KMS-11 (cell line): ENCODE data around the gene RAB31.

Source experiments
- H2AFZ ChIP-seq: fragments of 200-600 bp; sonication (generic); 2 replicates; pipeline ENCODE4 v1.6.1; 2016; ENCODE audit warnings: antibody characterized with exemption, mixed run types, low read depth
- H3K27ac ChIP-seq: fragments of 200-600 bp; sonication (generic); 2 replicates; pipeline ENCODE4 v1.6.1; 2016; ENCODE audit warnings: mild to moderate bottlenecking, mixed run types
- H3K27me3 ChIP-seq: fragments of 200-600 bp; sonication (generic); 2 replicates; pipeline ENCODE4 v1.6.1; 2017; ENCODE audit warnings: mild to moderate bottlenecking, low read depth, mixed run types, moderate library complexity; ENCODE audit not compliant: insufficient read depth
- H3K36me3 ChIP-seq: fragments of 200-600 bp; sonication (generic); 2 replicates; pipeline ENCODE4 v1.6.1; 2017; ENCODE audit warnings: mild to moderate bottlenecking, mixed run types; ENCODE audit not compliant: insufficient read depth
- H3K4me1 ChIP-seq: fragments of 200-600 bp; sonication (generic); 2 replicates; pipeline ENCODE4 v1.6.1; 2016; ENCODE audit warnings: mild to moderate bottlenecking, low read depth, mixed run types; ENCODE audit not compliant: poor library complexity, severe bottlenecking
- H3K4me2 ChIP-seq: fragments of 200-600 bp; sonication (generic); 2 replicates; pipeline ENCODE4 v1.7.0; 2016; ENCODE audit warnings: mild to moderate bottlenecking, mixed run types
- H3K4me3 ChIP-seq: fragments of 200-600 bp; sonication (generic); IDR thresholded peaks from 2 replicates; pipeline ENCODE4 v1.6.1; 2017; ENCODE audit warnings: low read depth, low read length, mixed read lengths; ENCODE audit not compliant: insufficient read depth
- H3K79me2 ChIP-seq: fragments of 200-600 bp; sonication (generic); 2 replicates; pipeline ENCODE4 v1.6.1; 2016; ENCODE audit warnings: low read depth, mixed run types; ENCODE audit not compliant: insufficient read depth
- H3K9ac ChIP-seq: fragments of 200-600 bp; sonication (generic); 2 replicates; pipeline ENCODE4 v1.6.1; 2016; ENCODE audit warnings: mild to moderate bottlenecking, mixed run types
- H4K20me1 ChIP-seq: fragments of 200-600 bp; sonication (generic); 2 replicates; pipeline ENCODE4 v1.6.1; 2016; ENCODE audit warnings: mild to moderate bottlenecking, mixed run types; ENCODE audit not compliant: insufficient read depth
- TF ChIP-seq, protein P1 (sequence below): fragments of 200-600 bp; sonication (generic); conservative IDR thresholded peaks from 2 replicates; pipeline ENCODE4 v1.6.1; 2017; ENCODE audit warnings: low read depth, mild to moderate bottlenecking, antibody characterized with exemption, low read length, moderate library complexity, mixed read lengths

Gene RAB31

DNA sequence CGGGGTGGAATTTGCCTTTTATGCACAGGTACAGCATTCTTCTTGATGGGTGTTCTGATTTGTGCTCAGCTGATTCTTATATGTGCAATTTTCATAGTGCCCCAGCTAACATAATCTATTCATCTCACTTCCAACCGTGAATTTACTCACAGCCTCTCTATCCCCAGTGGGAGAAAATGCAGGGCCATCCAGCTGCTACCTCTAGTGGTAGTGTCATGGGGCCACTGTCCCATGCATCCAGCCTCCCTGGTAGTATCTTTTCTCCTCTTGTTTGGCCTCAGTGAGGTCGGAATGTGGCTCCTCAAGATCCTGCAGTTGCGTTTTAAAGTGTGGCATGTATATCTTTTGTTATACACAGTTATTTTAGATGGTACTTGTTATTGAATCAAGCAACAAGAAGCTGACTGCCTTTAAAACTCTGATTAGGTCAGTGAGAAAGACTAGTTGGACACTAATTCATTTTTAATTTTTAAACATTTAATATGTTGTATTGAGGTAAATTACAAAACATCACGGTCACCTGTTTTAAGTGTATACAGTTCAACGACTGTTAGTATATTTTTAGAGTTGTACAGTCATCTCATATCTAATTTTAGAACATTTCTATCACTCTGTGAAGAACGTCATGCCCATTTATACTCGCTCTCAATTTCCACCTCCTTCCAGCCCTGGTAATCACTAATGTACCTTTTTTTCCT is 109.8 kb downstream of the RAB31 start:
- Histone ChIP-seq H3K4me2 (no peak overlapping the region), H3K27me3 (no peaks in the 10 kb centered on the region), H3K4me3 (no peak overlapping the region), H3K27ac (no peak overlapping the region), H3K4me1 (no peaks in the 10 kb centered on the region), H3K79me2 (no peaks in the 10 kb centered on the region), H2AFZ (no peak overlapping the region), H3K9ac (no peak overlapping the region), H4K20me1 (no peaks in the 10 kb centered on the region), H3K36me3 (no peaks in the 10 kb centered on the region)
- TF ChIP-seq, protein P1, sequence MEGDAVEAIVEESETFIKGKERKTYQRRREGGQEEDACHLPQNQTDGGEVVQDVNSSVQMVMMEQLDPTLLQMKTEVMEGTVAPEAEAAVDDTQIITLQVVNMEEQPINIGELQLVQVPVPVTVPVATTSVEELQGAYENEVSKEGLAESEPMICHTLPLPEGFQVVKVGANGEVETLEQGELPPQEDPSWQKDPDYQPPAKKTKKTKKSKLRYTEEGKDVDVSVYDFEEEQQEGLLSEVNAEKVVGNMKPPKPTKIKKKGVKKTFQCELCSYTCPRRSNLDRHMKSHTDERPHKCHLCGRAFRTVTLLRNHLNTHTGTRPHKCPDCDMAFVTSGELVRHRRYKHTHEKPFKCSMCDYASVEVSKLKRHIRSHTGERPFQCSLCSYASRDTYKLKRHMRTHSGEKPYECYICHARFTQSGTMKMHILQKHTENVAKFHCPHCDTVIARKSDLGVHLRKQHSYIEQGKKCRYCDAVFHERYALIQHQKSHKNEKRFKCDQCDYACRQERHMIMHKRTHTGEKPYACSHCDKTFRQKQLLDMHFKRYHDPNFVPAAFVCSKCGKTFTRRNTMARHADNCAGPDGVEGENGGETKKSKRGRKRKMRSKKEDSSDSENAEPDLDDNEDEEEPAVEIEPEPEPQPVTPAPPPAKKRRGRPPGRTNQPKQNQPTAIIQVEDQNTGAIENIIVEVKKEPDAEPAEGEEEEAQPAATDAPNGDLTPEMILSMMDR: no peak

DNA sequence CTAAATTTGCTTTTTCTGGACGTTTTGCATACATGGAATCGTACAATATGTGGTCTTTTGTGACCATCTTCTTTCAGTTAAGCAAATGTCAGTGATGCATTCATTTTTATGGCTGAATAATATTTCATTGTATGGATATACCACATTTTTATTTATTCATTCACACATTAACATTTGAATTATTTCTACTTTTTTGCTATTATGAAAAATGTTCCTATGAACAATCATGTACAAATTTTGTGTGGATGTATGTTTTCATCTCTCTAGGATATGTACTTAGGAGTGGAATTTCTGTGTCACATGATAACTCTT is 110.3 kb downstream of the RAB31 start:
- Histone ChIP-seq H4K20me1 (no peaks in the 10 kb centered on the region), H3K36me3 (no peaks in the 10 kb centered on the region), H3K27ac (no peak overlapping the region), H3K4me1 (no peaks in the 10 kb centered on the region), H2AFZ (no peak overlapping the region), H3K27me3 (no peaks in the 10 kb centered on the region), H3K4me3 (no peak overlapping the region), H3K4me2 (no peak overlapping the region), H3K79me2 (no peaks in the 10 kb centered on the region), H3K9ac (no peak overlapping the region)
- TF ChIP-seq, protein P1: no peak

DNA sequence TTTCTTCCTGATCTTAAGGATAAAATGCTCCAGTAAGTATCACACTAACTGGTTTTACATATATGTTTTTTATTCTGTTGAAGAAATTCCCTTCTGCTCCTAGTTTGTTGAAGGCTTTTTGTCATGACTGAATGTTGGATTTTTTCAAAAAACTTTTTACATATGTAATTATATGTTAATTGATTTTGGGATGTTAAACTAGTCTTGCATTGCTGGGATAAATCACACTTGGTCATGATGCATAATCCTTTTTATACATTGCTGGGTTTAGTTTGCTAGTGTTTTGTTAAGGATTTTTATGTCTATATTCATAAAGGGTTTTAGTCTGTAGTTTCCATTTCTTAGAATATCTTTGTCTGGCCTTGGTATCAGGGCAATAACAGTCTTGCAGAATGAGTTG is 112.0 kb downstream of the RAB31 start:
- no peak overlapping the region for H3K27ac ChIP-seq
- no peak overlapping the region for H3K4me2 ChIP-seq
- H3K9ac ChIP-seq: no peak overlapping the region
- H2AFZ ChIP-seq: no peak overlapping the region
- TF ChIP-seq, protein P1: no peak
- H3K27me3 ChIP-seq: no peaks in the 10 kb centered on the region
- H3K4me3 ChIP-seq: no peak overlapping the region
- H4K20me1 ChIP-seq: no peaks in the 10 kb centered on the region
- H3K79me2 ChIP-seq: no peaks in the 10 kb centered on the region
- no peaks in the 10 kb centered on the region for H3K36me3 ChIP-seq
- no peaks in the 10 kb centered on the region for H3K4me1 ChIP-seq

DNA sequence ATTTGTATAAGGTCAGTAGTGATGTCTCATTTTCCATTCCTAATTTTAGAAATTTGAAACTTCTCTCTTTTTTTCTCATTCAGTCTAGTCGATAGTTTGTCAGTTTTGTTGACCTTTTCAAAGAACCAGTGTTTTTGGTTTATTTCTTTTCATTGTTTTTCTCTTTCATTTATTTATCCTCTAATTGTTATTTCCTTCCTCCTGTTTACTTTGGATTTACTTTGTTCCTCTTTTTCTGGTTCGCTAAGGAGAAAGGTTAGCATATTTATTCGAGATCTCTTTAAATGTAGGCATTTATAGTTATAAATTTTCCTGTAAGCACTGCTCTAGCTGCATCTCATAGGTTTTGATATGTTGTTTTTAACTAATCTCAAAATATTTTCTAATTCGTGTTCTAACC is 112.6 kb downstream of the RAB31 start:
- TF ChIP-seq, protein P1: no peak
- Histone ChIP-seq H3K27me3 (no peaks in the 10 kb centered on the region), H3K4me3 (no peak overlapping the region), H2AFZ (no peak overlapping the region), H4K20me1 (no peaks in the 10 kb centered on the region), H3K4me1 (peaks cover 5% of the 10 kb centered on the region), H3K9ac (no peak overlapping the region), H3K4me2 (no peak overlapping the region), H3K27ac (no peak overlapping the region), H3K79me2 (no peaks in the 10 kb centered on the region), H3K36me3 (no peaks in the 10 kb centered on the region)
